ENCODE measurements around the gene LGALS7B.

Gene LGALS7B

DNA sequence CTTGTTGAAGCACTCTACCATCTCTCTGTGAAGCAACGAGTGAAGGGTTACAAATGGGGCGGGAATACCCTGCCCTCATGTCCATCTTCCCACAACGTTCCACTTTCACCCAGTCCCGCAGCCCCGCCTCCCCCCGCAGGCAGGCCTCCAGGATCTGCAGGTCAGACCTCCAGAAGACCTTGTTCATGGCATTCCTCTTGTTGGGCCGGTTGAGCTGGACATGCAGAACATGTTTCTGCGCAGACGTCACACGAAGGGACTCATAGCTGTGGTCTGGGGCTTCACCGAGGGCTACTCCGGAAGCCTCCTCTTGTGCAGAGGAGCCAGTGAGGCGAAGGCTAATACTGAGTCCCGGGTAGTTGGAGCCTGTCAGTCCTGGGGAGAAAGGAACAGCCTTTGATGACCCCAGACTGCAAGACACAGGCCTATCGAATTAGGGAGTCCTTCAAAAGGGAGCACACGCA lies 42.2 kb downstream of the LGALS7B start:
- TF ChIP-seq, protein P1, sequence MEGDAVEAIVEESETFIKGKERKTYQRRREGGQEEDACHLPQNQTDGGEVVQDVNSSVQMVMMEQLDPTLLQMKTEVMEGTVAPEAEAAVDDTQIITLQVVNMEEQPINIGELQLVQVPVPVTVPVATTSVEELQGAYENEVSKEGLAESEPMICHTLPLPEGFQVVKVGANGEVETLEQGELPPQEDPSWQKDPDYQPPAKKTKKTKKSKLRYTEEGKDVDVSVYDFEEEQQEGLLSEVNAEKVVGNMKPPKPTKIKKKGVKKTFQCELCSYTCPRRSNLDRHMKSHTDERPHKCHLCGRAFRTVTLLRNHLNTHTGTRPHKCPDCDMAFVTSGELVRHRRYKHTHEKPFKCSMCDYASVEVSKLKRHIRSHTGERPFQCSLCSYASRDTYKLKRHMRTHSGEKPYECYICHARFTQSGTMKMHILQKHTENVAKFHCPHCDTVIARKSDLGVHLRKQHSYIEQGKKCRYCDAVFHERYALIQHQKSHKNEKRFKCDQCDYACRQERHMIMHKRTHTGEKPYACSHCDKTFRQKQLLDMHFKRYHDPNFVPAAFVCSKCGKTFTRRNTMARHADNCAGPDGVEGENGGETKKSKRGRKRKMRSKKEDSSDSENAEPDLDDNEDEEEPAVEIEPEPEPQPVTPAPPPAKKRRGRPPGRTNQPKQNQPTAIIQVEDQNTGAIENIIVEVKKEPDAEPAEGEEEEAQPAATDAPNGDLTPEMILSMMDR (conservative IDR thresholded peaks at IDR 0.05): no peak
- peak overlapping the region; percentile 100 for H3K27ac ChIP-seq

DNA sequence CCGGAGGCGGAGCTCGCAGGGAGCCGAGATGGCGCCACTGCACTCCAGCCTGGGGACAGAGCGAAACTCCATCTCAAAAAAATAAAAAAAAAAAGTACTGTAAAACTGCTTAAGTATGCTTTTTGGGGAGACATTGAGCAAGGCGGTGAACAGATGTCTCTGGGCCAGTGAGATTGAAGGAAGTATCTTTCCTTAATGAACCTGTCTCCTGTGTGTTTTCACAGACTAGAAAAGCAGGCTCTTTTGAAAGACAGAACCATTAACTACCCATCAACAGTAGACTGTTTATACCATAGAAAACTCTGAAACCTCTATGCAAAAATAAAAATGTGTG lies 44.1 kb downstream of the LGALS7B start:
- peak overlapping the region; percentile 100 for H3K27ac ChIP-seq
- TF ChIP-seq, protein P1 (conservative IDR thresholded peaks at IDR 0.05): no peak

DNA sequence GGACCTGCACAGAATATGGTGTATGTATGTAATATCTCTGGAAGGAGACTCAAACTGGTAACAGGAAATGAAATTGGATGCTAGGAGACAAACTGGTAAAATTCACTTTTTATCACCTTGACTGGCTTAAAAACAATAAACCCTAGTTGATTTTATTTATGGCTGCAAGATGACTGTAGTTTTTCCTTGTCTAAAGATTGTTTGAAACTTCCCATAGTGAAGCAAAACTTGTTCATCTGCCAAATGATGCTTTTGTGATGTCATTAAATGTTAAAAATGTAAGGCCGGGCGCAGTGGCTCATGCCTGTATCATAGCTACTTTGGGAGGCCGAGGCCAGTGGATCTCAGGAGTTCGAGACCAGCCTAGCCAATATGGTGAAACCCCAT lies 45.1 kb downstream of the LGALS7B start:
- H3K27ac ChIP-seq: peak overlapping the region; percentile 100

DNA sequence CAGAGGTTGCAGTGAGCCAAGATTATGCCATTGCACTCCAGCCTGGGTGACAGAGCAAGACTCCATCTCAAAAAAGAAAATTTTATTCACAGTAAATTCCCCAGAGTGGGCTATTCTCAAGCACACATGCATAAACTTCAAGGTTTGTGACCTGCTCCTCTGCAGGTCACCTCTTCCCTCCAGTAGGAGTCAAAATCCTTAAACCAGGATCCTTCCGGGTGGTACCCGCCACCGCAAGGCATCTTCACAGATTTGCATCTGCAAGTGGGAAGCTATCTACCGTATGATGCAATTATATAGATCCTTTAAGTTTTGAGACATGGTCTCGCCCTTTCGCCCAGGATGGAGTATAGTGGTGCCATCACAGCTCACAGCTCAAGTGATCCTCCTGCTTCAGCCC lies 45.6 kb downstream of the LGALS7B start:
- H3K27ac ChIP-seq: peak overlapping the region; percentile 100
- TF ChIP-seq, protein P1 (conservative IDR thresholded peaks at IDR 0.05): no peak

More for the DNA sequence above, 45.1 kb downstream of the LGALS7B start:
- TF ChIP-seq, protein P1 (conservative IDR thresholded peaks at IDR 0.05): no peak

DNA sequence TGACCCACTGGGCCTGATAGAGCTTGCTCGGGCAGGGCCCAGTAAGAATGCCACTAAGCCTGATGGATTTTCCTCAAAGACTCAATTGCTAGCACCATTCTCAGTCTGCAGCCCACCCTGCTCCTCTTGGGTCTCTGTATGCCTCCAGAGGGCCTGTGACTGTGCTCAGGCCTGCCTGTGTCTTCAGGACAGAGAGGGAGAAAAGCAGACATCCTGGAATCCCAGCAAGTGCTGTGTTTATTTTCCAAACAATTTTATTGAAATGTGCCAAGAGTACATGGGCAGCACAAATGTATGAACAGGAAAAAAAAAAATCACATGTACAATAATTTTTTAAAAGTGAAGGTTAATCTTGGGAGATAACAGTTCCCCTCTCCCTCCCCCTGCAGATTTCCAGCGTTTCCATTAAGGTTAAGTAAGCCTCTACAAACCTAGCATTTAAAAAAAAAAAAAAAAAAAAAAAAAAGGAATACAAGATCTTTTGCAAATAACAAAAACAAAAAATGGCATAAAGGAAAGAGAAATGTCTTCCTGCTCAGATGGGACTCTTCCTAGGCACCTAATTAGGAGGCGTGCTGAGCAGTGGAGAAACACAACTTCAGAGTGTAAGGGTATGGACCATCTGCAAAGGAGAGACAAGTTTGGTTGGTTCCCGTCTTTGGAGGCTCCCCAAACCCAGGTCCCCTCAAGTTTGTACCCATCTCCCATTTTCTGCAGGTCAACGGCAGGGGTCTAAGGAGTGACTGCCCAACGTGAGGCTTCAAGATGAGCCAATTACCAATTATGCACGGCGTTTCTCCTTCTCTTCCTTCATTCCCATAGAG lies 47.4 kb downstream of the LGALS7B start:
- TF ChIP-seq, protein P1 (conservative IDR thresholded peaks at IDR 0.05): no peak
- peak overlapping the region; percentile 100 for H3K27ac ChIP-seq

DNA sequence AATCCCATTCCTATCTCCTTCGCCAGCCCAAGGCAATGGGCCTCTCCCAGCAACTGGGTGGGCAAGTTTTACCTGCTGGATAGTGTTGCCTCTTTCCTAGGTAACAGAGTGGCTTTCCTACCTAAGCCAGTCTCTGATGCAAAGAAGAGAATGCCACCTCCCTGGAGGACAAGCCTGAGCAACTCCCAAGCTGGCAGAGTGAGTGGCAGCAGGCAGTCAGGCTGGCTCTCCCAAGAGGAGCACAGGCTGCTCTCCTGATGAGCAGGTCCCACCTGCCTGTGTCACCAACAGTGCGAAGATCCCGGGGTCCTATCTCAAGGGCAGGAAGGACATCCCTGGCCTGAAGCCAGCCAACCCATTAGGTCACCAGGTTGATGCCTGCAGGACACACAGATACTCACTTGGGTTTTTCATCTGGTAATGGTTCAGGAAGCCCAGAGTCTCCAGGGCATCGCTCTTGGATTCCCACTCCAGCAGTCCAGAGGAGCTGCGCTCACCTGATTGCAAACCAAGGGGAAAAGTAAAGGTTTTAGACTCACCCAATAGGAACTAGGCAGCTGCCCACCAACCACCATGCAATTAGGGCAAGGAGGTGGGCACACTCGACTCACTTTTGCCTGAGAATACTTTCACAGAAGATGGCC lies 48.1 kb downstream of the LGALS7B start:
- TF ChIP-seq, protein P1 (conservative IDR thresholded peaks at IDR 0.05): no peak
- peak overlapping the region; percentile 100 for H3K27ac ChIP-seq

DNA sequence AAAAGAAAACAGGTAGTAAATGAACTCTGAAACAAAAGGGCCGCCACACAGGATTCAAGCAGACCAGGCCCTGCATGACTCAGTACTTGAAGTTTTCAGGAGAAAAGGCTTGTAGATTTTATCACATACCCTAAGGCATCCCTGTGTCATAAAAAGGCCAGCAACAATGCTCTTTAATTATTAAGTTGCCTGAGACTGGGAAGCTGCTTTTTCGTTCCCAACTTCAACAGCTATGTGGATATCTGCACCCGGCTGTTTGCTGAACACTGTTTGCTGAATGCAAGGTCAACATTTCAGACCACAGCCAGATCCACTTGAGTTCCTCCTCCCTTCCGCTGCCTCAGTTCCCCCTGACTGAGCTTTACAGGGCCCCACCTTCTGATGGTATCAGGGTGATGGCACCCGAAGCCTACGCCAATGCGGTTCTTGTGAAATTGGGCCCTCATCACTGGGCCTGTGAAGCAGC lies 48.7 kb downstream of the LGALS7B start:
- H3K27ac ChIP-seq: peak overlapping the region; percentile 100
- TF ChIP-seq, protein P1 (conservative IDR thresholded peaks at IDR 0.05): no peak
